Mesodermal cell (in vitro differentiated cells): ENCODE measurements around the gene ANKEF1.

Source experiments
- H3K27ac ChIP-seq: 2 replicates; pipeline ENCODE4 v1.7.0; 2013; ENCODE audit warnings: mild to moderate bottlenecking, low read depth, low read length, moderate library complexity; ENCODE audit not compliant: severe bottlenecking
- H3K36me3 ChIP-seq: 2 replicates; pipeline ENCODE4 v1.7.1; 2013; ENCODE audit warnings: mild to moderate bottlenecking, low read length, moderate library complexity; ENCODE audit not compliant: control insufficient read depth, insufficient read depth
- H3K4me1 ChIP-seq: one replicate; pipeline ENCODE4 v1.7.1; 2013; ENCODE audit warnings: mild to moderate bottlenecking, low read length; ENCODE audit not compliant: insufficient read depth, control insufficient read depth, poor library complexity, severe bottlenecking
- H3K4me3 ChIP-seq: 2 replicates; pipeline ENCODE4 v1.7.0; 2013; ENCODE audit warnings: low read length, control low read depth, mild to moderate bottlenecking; ENCODE audit not compliant: insufficient read depth, poor library complexity, severe bottlenecking; ENCODE audit errors: extremely low read depth
- H3K9me3 ChIP-seq: 2 replicates; pipeline ENCODE4 v1.7.1; 2013; ENCODE audit warnings: mild to moderate bottlenecking, low read length, moderate library complexity; ENCODE audit not compliant: control insufficient read depth
- WGBS, 2 experiments: methylation state at CpG; one replicate each; pipeline ENCODE4 v1.1.5; 2013; ENCODE audit warnings: missing lambda C conversion rate in 2 of 2; ENCODE audit not compliant: insufficient coverage in 2 of 2; 5-methylcytosine and 5-hydroxymethylcytosine counted together

Gene ANKEF1

DNA sequence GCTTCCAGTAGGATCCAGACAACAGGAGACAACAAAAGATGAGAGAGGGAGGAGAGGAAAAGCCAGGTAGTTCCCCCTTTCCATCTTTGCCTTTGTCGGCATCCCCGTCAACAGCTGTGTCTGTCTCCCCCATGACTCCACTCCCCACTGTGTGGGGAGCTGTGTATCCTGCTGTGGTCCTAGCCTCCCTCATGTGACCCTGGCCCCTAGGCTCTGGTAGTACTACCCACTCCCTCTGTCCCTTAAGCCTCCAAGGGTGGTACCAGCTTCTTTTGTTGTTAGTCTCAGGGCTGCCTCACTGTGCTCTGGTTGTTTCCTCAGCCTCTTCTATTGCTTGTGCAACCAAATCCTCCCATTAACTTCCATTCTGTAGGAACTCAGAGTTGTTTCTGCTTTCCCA lies 28.7 kb downstream of the ANKEF1 start:
- Histone ChIP-seq H3K9me3 (no peaks in the 10 kb centered on the region), H3K4me1 (no peaks in the 10 kb centered on the region), H3K4me3 (no peak overlapping the region), H3K36me3 (no peaks in the 10 kb centered on the region), H3K27ac (no peak overlapping the region)
- WGBS, 2 experiments, result 100% methylated on average over 2 of the region's 2 CpGs; no CpG with 5 or more reads in 1 of the 2 experiments

DNA sequence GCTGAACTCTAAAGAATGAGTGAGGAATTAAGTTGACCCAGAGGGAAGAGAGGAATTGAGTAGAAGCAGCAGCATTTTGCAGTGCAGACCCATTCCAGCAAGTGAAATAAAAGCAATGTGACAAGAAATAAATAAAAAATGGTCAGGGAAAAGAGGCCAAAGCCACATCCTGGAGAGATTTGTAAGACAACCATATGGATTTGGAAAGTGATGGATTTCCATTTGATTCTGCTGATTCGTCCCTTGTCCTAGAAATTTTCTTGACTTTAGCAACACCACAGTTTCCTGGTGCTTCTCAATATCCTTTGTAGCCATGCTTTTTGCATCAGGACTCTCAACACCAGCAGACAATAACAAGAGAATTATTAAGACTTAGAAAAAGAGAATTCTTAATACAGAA lies 29.8 kb downstream of the ANKEF1 start:
- Histone ChIP-seq H3K36me3 (no peaks in the 10 kb centered on the region), H3K9me3 (no peaks in the 10 kb centered on the region), H3K4me3 (no peak overlapping the region), H3K27ac (no peak overlapping the region), H3K4me1 (no peaks in the 10 kb centered on the region)
- 100% methylated on average over 1 of the region's 1 CpG; no CpG with 5 or more reads in 1 of the 2 experiments for WGBS, 2 experiments

DNA sequence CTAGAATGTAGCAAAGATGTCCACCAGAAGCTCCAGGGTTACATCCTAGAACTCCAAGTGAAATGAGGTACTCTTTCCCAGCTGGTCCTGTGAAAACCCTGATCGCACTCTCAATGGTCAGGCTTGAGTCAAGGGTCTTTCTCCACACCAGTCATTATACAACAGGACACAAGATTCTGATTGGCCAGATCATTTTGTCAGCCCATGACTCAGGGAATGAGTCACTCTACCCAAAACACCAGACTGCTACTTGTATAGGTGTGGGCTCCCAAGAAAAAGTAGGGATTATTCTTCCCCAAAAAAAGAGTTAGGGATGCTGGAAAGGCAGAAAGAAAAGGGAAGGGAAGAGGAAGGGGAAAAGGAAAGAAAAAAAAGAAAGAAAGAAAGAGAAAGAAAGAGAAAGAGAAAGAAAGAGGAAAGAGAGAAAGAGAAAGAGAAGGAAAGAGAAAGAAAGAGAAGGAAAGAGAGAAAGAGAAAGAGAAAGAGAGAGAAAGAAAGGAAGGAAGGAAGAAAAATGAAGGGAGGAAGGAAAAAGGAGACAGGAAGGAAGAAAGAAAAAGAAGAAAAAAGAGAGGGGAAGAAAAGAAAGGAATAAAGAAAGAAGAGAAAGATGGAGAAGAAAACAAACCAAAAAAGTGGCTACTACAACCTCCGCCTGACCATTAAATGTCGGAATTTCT lies 30.5 kb downstream of the ANKEF1 start:
- no peaks in the 10 kb centered on the region for H3K4me1 ChIP-seq
- WGBS, 2 experiments, result 83 to 96% methylated on average over 2 to 3 of the region's 3 CpGs
- H3K9me3 ChIP-seq, result no peaks in the 10 kb centered on the region
- no peaks in the 10 kb centered on the region for H3K36me3 ChIP-seq
- no peak overlapping the region for H3K27ac ChIP-seq
- H3K4me3 ChIP-seq, result no peak overlapping the region

DNA sequence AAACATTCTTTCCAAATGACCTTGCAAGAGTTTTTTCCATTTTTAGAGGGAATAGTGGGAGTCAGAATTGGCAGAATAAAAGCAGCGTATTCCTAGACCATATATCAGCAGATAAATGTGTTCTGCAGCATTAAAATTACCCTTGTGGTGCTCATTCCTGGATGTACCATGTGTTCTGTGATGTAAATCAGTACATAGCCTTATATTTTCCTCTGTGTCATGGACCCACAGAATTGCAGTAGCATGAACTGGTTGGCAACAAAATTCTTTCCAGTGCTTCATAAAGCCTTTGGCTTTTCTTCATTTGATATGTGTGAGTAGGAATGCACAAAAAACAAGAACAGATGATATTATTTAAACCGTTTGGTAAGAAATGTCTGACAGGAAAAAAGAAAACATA lies 32.5 kb downstream of the ANKEF1 start:
- Histone ChIP-seq H3K9me3 (no peaks in the 10 kb centered on the region), H3K36me3 (no peaks in the 10 kb centered on the region), H3K4me1 (no peaks in the 10 kb centered on the region), H3K27ac (no peak overlapping the region), H3K4me3 (no peak overlapping the region)
- 67% methylated on average over 1 of the region's 2 CpGs; no CpG with 5 or more reads in 1 of the 2 experiments for WGBS, 2 experiments

DNA sequence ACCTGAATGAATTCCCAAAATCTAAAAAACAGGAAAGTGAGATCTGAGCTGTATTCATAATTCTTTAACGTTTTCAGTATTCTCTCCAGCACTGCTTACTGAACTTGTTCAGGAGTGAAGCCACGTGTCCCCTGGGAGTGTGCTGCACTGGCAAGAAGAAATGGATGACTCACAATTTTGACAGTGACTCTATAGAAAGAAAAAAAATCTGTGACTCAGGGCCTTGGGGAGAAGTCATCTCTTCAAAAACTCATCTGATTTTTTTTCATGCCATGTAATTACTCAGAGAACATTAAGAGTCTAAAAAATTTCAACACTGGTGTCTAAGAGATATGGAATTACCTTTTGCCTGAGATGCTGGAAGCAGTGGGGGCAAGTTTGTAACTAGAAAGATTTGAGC lies 39.7 kb downstream of the ANKEF1 start:
- no peak overlapping the region for H3K27ac ChIP-seq

DNA sequence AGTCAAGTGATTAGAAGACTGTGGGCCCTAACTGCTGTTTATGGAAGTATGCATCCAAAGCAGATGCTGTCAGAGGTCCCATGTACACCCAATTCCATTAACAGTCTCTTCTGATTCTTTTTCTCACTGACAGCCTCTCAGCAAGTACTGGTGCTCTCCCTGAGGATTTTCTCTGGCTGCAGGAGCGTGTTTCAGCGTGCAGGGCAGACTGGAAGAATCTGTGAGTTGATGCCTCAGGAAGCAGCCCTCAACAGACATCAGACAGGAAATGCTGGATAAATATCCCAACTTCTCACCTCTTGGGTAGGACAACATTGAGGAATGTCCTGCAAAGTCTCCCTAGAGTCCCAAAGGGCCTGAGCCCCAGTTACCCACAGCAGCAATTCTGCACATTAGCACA lies 40.8 kb downstream of the ANKEF1 start:
- 76 to 100% methylated on average over 2 of the region's 2 CpGs for WGBS, 2 experiments
- H3K27ac ChIP-seq, result no peak overlapping the region
- H3K4me3 ChIP-seq, result no peak overlapping the region
- H3K36me3 ChIP-seq, result no peaks in the 10 kb centered on the region
- no peaks in the 10 kb centered on the region for H3K9me3 ChIP-seq
- H3K4me1 ChIP-seq, result peaks cover 29% of the 10 kb centered on the region

More for the DNA sequence above, 39.7 kb downstream of the ANKEF1 start:
- no peaks in the 10 kb centered on the region for H3K36me3 ChIP-seq
- no peak overlapping the region for H3K4me3 ChIP-seq
- H3K4me1 ChIP-seq, result peaks cover 29% of the 10 kb centered on the region
- H3K9me3 ChIP-seq, result no peaks in the 10 kb centered on the region
- no CpG with 5 or more reads among the region's 2 CpGs for WGBS, 2 experiments

DNA sequence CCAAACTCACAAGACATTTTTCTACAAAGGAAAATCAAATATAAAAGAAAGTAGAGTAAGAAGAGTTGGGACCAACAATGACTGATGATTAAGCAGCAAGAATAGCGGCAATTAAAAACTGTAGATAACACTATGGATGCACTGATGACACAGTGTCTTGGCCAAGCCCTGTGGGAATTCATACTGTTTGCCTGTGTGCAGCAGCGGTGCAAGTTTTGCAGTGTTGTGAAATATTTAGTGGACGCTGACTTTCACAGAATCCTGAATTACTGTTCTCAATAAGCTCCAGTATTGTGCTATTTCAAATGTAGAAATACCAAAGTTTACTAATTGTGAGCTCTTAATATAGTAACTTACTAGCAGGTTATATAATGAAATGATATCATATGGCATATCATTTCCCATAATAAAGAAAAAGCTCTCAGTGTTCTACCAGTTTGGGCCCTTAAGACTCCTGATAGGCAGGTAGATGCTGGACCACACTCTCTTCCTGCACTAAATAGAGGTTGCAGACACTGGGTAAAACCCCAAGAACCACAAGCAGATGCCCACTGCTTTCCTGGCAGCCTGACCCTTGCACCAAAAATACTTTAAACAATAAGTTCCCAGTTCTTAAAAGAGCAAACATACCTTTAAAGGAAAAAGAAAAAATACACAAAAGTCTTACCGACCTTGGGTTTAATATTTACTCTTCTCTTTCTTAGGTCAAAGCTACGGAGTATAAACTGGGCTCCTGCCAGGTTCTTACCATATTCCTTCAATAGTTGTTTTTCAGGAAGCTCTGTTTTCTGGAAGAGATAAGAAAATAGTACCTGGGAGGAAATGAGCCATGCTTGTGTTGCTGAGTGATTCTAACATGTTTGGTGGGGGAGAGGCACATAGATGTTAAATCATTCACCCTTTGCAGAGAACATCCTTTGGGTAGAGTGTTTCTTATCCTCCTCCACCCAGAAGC lies 41.6 kb downstream of the ANKEF1 start:
- Histone ChIP-seq H3K4me1 (peaks cover 29% of the 10 kb centered on the region), H3K4me3 (no peak overlapping the region), H3K9me3 (no peaks in the 10 kb centered on the region), H3K36me3 (no peaks in the 10 kb centered on the region), H3K27ac (peak overlapping the region; percentile 11)
- WGBS, 2 experiments, result 87 to 90% methylated on average over 2 of the region's 5 CpGs

DNA sequence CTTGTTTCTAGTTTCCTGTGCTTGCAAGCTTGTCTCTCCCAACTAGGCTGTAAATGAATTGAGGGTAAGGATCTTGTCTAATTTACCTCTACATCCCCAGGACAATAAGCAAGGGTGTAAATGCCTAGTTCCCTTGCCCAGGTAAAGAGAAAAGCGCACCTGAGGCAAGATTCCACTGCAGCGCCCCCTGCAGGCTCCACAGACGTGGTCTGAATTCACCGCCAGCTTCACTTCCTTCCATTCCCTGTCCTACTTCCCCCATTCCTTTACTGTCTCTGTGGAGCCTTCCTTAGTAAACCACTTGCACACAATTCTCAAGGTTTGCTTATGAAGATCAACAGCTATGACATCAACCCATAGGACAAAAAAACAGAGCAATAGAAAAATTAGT lies 42.3 kb downstream of the ANKEF1 start:
- Histone ChIP-seq H3K27ac (no peak overlapping the region), H3K4me3 (no peak overlapping the region), H3K4me1 (peaks cover 29% of the 10 kb centered on the region), H3K36me3 (no peaks in the 10 kb centered on the region), H3K9me3 (no peaks in the 10 kb centered on the region)
- WGBS, 2 experiments, result 20 to 36% methylated on average over 2 to 3 of the region's 4 CpGs

DNA sequence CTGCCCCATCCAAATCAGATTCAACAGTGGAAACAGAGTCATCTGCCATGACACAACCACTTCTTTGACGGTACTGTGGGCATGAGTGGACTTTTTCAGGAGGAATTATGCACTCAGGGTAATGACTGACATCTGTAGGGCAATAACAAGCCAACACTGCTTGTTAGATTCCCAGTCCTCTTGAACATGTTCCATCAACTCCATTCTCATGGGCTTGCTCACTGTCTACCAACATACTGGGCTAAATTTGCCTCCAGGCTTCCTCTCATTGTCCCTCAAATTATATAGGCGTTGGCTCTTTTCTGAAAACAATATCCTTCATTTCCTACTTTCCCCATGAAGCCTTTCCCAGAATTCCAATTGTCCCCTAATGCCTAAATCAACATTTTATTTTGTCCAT lies 43.1 kb downstream of the ANKEF1 start:
- no peak overlapping the region for H3K4me3 ChIP-seq
- 81 to 90% methylated on average over 2 of the region's 2 CpGs for WGBS, 2 experiments
- no peaks in the 10 kb centered on the region for H3K9me3 ChIP-seq
- H3K36me3 ChIP-seq, result no peaks in the 10 kb centered on the region
- H3K4me1 ChIP-seq, result peaks cover 29% of the 10 kb centered on the region
- H3K27ac ChIP-seq, result no peak overlapping the region

DNA sequence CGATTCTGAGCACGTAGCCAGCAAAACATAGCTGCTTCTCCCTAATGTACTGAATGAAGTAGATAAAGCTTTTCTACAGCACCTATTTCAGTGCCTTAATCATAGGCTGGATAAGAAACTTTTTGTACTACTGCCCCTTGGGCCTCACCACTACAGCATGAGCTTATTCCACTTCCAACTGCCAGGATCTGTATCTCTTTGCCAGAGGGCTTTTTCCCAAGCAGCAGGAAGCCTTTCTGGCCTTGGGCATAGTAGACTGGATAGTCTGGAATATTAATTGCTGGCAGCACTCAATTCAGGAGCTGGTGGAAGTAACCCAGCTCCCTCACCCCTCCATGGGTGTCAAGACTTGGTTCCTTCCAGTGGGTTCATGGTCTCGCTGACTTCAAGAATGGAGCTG lies 43.6 kb downstream of the ANKEF1 start:
- 88% methylated on average over 1 to 3 of the region's 3 CpGs for WGBS, 2 experiments
- Histone ChIP-seq H3K9me3 (no peaks in the 10 kb centered on the region), H3K4me1 (peaks cover 29% of the 10 kb centered on the region), H3K36me3 (no peaks in the 10 kb centered on the region), H3K27ac (no peak overlapping the region), H3K4me3 (no peak overlapping the region)

DNA sequence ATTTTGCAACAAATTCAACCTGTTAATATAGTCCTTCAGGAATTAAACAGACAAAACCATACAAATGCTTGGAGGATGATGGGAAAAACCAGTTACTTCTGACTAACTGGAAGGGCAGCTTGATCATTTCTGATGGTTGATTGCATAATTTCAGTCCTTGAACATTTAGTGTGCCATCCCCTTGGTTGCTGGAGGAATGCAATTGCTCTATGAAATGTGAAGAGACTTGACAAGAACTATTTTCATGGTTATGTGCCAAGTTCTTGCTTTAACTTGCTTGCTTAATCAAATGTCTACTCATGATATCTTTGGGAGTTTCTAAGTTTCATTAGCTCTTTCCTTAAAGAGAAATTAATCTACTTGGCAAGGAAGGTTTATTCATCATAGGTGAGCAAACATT lies 45.2 kb downstream of the ANKEF1 start:
- H3K27ac ChIP-seq, result no peak overlapping the region
- H3K9me3 ChIP-seq, result no peaks in the 10 kb centered on the region
- H3K4me3 ChIP-seq, result no peak overlapping the region
- H3K36me3 ChIP-seq, result no peaks in the 10 kb centered on the region
- peaks cover 20% of the 10 kb centered on the region for H3K4me1 ChIP-seq
